GM21367 (cell line): ENCODE data around the gene ZFP82.

Experiments
- ATAC-seq: cut with Tn5 transposase; IDR thresholded peaks from one replicate; pipeline ENCODE4 v1.9.1; 2021; ENCODE audit not compliant: unreplicated experiment

ZFP82 gene

DNA sequence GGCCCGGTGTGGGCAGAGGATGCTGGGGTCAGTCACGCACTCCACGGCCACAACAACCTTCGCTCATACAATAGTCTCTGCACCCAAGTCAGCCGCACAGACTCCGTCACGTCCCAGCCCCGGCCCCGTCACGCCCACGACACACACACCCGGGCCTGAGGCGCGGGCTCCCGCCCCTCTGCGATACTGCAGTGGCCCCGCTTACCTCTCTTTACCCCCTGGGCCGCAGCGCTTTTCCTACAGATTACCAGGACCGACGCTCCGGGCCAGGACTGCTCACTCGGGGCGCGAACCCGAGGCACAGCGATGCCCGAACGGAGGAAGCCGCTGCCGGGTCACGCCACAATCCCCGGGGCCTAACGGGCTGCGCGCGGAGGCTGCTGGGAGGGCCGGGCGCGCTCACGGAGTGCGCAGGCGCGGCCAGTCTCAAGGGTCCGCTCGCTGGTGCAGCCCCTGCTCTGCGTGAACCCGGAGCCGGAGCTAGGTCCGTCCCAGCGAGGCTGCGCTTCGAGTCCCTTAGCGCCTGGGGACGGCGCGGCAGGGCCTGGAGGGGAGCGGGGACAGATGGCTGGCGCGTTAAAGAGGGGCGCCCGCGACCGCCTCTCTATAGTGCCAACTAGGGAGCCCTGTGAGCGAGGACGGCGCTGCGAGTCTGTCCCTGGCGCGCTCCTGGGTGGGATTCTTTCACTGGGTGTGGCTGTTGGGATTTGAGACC, at the start of gene ZFP82:
ZFP82 (minus strand) TSS at position 358 of the 715 bp plus-strand sequence. CDS start 8,855 bp downstream, outside the sequence.
- peak; percentile 81 for ATAC-seq

DNA sequence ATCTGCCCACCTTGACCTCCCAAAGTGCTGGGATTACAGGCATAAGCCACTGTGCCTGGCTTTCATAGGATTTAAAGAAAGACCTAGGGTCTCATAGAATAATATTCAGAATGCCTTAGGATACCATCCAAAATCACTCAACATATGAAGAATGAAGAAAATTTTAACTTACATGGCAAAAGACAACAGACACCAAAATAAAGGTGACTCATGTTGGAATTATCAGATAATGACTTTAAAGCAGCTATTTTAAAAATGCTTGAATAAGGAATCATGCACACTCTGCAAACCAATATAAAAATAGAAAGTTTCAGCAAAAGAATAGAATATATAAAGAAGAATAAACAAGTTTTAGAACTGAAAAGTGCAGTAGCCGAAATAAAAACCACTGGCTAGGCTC, 41.6 kb upstream of the ZFP82 start:
- no peak for ATAC-seq

DNA sequence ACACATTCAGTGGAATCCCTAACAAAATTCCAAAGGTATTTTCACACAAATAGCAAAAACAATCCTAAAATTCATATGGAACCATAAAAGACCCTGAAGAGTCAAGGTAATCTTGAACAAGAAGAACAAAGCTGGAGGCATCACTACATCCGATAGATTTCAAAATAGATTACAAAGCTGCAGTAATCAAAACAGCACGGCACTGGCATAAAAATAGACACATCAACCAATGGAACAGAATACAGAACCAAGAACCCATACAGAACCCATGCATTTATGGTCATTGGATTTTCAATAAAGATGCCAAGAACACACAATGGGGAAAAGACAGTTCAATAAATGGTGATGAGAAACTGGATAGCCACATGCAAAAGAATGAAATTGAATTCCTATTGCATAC, 38.4 kb upstream of the ZFP82 start:
- ATAC-seq = no peak

DNA sequence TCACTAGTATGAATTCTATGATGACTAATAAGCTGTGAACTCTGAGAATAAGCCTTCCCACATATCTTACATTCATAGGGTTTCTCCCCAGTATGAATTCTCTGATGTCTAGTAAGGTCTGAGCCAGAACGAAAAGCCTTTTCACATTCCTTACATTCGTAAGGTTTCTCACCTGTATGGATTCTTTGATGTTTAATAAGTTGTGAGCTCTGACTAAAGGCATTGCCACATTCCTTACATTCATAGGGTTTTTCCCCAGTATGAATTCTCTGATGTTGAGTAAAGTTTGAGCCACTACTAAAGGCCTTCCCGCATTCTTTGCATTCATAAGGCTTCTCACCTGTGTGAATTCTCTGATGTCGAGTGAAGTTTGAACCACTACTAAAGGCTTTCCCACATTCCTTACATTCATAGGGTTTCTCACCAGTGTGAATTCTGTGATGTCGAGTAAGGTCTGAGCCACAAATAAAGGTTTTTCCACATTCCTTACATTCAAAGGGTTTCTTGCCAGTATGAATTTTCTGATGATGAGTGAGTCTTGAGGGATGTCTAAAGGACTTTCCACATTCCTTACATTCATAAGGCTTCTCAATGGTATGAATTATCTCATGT, 30.7 kb upstream of the ZFP82 start:
- ATAC-seq = no peak

DNA sequence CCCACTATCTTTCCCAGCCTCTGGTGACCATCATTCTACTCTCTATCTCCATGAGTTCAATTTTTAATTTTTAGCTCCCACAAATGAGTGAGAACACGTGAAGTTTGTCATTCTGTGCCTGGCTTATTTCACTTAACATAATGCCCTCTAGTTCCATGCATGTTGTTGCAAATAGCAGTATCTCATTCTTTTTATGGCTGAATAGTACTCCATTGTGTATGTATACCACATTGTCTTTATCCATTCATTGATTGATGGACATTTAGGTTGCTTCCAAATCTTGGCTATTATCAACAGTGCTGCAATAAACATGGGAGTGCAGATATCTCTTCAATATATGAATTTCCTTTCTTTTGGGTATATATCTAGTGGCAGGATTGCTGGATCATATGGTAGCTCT, 22.9 kb upstream of the ZFP82 start:
- ATAC-seq = no peak

DNA sequence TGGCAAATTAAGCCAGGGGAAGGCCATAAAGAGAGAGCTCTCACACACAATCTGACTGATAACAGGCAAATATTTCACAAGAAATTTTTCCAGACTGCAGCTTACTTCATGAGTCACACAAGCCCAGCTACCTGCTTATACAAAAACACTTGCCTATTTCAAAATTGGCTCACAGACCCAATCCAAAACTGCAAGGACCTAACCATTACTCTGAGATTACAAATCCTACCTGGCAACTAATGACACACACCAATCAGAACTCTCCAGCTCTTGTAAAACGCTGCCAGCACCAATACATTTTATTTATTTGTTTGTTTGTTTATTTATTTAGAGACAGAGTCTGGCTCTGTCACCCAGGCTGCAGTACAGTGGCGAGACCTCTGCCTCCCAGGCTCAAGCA, 18.1 kb upstream of the ZFP82 start:
- no peak for ATAC-seq

DNA sequence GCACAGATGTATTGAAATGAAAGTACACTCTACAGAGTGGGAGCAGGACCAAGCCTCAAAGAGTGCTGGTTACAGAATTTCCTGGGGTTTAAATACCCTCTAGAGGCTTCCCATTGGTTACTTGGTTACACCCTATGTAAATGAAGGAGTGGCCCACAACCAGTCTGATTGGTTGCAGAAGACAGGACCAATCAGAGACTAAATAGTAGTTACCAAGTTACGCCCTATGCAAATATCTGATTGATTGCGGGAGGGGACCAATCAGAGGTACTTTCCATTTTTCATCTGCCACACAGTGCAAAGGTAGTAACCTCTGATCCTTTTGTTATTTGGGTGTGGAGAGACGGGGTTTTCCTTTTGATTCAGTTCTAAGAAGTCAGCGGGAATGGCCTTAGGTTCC, 5.5 kb upstream of the ZFP82 start:
- no peak for ATAC-seq

DNA sequence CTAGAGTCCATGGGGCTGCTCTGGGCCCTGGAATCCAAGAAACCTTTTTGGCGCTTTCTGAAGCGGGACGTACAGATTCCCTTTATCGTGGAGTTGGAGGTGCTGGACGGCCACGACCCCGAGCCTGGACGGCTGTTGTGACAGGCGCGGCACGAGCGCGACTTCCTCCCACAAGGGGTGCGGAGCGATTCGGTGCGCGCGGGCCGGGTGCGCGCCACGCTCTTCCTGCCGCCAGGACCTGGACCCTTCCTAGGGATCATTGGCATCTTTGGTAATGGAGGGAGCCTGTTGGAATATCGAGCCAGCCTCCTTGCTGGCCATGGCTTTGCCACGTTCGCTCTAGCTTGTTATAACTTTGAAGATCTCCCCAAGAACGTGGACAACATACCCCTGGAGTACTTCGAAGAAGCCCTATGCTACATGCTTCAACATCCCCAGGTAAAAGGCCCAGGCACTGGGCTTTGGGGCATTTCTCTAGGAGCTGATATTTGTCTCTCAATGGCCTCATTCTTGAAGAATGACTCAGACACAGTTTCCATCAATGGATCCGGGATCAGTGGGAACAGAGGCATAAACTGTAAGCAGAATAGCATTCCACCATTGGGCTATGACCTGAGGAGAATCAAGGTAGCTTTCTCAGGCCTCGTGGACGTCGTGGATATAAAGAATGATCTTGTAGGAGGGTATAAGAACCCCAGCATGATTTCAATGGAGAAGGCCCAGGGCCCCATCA, 3.5 kb upstream of the ZFP82 start:
- ATAC-seq = no peak

DNA sequence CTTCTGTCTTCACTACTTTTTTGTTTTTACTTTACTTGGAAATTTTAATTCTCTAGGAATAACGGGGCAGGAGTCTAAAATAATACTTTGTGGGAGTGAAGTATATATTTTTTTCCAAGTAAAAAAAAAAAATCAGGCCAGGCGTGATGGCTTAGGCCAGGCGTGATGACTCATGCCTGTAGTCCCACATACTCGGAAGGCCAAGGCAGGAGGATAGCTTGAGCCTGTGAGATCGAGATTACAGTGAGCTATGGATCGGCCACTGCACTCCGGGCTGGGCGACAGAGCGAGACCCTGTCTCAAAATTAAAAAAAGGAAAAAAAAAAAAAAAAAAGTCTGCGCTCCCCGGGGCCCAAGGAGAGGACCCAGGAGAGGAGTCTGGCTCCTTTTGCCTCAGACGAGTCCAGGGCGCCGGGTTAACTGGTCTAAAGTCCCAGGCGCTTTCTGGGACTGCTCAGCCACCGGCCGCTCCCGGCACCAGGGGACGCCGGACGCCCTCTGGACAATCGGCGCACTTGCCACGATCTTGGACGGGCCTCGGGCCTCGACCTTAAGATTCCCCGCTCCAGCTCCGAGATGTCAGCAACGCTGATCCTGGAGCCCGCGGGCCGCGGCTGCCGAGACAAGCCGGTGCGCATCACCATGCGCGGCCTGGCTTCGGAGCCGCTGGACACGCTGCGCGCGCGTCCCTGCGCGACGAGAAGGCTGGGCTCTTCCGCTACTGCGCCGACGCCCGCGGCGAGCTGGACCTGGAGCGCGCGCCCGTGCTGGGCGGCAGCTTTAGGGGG, 2.7 kb upstream of the ZFP82 start:
- no peak for ATAC-seq

DNA sequence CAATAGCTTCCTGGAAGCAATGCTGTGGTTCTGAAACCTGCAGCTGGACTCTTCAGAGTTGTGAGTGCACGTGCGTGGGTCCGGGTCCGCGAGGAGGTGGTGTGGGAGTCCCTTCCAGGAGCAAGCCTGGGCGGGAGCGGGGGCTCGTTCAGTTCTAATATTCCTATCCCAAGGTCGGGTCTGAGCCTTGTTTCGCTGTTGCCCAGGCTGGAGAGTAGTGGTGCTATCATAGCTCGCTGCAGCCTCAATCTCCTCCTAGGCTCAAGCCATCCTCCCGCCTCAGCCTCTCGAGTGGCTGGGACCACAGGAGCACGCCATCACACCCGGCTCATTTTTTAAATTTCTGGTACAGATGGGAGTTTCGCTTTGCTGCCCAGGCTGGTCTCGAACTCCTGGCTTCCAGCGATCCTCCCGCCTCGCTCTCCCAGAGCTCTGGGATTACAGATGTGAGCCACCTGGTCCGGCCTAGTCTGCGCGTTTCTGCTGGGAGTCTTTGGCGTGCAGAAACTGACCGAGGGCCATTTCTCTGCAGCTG, 625 bp downstream of the ZFP82 start:
- ATAC-seq = peak; percentile 22

DNA sequence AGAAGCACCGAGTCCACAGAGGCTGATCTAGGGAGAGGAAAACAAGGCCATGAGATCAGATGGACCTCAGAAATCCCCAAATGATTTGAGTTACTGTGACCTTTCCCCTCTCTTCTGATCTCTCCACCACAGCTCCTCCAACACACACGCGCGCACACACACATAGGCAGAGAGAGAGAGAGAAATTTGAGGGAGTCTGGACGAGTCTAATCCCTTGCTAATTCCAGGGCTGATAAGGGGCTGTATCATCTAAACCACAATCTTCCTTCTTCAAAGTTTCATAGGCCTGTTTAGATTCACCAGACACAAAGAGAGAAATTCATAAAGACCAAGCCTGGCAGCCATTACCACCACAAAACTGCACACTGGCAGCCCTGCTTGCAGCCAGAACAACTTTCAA, 8.6 kb downstream of the ZFP82 start:
- no peak for ATAC-seq

DNA sequence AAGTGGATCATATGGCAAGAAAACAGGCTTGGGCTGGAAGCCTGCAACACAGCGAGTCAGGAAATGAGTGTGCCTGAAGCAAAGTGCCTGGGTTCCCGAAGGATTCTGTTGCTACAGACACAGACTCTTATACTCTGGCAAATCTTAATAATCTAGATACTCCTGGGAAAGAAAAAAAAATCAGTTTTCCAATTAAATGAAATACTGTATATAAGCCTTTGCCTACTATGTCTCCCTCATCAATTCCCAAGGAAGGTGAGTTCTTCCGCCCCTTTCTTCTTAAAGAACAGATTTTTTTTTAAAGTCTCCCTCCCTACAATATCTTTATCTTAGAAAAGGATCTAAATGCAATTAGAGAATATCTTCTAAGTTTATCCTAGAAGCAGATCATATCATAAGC, 10.3 kb downstream of the ZFP82 start:
- no peak for ATAC-seq

DNA sequence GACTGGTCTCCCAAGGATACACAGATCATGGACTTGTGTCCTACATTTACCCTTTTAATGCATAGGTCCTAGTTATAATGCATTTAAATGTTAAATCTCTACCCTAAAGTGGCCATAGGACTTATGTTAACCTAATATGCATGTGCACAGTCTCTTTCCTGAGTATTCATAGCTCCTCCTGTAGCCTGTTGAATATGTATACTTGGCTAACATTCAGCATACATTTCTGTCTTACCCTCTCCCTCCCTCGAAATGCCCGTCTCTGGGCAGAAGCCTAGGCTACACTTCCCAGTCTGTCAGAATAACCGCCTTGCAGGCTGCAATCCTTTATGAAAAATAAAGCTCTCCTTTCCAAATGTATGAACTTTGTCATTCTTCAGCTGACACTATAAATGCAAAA, 13.9 kb downstream of the ZFP82 start:
- no peak for ATAC-seq

DNA sequence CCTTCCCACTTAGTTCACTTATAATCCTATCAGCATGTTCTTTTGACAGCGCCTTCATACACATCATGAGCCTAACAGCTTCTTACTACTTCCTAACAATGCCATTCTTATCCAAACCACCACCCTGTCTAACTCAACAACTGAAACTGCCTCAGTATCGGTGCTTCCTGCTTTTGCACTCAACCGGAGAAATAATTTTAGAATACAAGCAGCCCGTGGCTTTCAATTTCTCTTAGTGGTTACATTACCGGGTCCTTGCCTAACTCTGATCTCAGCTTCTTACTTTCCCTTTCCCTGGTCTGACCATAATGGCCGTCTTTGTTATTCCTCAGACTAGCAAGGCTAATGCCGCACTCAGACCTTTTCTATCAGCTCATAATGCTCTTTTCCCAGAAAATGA, 17.0 kb downstream of the ZFP82 start:
- ATAC-seq = no peak

DNA sequence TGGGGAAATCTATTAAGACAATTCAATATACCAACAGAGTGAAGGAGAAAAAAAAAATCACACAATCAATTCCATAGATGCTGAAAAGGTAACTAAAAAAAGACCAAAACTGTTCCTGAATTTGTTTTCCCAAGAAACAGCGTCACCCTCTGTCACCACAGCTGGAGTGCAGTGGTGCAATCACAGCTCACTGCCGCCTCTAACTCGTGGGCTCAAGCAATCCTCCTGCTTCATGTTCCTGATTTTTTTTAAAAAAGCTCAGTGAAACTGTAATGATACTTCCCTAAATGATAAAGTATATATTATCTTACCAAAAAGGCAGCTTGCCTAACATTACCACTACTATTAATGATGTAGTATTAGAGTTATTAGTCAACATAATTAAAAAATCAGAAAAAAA, 19.9 kb downstream of the ZFP82 start:
- ATAC-seq = no peak

DNA sequence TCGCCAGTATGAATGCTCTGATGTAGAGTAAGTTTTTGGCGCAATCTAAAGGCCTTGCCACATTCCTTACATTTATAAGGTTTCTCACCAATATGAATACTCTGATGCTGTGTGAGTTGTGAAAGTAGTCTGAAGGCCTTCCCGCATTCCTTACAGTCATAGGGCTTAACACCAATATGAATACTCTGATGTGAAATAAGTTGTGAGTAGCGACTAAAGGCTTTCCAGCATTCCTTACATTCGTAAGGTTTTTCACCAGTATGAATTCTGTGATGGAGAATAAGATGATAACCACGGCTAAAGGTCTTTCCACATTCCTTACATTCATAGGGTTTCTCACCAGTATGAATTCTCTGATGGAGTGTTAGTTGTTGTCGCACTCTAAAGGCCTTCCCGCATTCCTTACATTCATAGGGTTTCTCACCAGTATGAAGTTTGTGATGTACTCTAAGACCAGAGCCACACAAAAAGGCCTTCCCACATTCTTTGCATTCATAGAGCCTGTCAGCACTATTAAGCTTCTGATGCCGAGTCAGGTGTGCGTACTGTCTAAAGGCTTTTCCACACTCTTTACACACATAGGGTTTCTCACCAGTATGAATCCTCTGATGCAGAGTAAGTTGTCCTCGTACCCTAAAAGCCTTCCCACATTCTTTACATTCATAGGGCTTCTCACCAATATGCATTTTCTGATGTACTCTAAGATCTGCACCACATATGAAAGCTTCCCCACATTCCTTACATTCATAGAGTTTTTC, 25.3 kb downstream of the ZFP82 start:
- ATAC-seq = no peak

DNA sequence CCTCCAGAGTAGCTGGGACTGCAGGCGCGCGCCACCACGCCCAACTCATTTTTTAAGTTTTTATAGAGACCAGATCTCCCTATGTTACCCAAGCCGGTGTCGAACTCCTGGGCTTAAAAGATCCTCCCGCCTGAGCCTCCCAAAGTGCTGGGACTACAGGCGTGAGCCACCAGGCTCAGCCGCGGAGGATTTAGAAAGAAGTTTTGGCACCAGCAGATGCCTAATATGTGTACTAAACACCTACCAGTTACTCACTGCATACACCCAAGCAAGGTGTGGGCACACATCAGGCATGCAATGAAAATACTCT, 39.0 kb downstream of the ZFP82 start:
- ATAC-seq = no peak

DNA sequence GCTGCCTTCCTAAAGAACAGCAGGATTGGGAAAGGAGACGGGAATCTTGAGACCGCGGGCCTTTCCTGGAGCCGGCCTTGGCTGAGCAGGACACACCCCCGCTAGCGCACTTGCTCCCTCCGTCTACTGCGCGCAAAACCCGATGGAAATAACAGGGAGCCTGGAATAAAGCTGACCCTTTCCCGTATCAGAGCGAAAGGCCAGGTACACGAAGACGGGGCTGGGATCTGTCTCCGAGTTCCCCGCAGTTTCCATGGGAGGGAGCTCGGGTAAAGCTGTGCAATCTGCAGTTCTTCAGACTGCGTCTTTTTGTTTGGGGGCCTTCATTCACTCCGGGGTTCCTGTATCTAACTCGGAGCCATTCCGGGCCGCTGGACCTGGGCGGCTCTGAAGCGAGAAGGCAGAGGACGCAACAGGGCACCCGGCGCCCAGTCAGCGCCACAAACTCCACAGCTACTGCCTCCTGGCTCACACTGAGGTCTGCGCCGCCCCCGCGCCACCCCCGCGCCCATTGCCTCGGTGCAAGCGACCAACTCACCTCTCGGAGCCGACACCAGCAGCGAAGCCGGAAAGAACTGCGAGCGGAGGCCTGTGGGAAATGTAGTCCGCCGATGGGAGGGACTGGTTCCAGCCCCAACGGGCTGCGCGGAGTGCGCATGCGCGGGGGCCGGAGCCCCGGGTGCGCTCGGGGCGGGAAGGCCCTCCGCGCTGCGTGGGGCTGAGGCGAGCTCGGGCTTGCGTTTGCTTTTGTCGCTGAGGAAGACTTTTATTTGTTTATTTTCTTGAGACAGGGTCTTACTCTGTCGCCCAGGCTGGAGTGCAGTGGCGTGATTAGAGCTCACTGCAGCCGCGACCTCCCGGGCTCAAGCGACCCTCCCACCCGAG, 39.6 kb downstream of the ZFP82 start, which contains the start of gene ZFP14:
ZFP14 (minus strand) TSS at position 577 of the 885 bp plus-strand sequence. CDS start 11,309 bp downstream, outside the sequence.
- ATAC-seq = peak; percentile 77

DNA sequence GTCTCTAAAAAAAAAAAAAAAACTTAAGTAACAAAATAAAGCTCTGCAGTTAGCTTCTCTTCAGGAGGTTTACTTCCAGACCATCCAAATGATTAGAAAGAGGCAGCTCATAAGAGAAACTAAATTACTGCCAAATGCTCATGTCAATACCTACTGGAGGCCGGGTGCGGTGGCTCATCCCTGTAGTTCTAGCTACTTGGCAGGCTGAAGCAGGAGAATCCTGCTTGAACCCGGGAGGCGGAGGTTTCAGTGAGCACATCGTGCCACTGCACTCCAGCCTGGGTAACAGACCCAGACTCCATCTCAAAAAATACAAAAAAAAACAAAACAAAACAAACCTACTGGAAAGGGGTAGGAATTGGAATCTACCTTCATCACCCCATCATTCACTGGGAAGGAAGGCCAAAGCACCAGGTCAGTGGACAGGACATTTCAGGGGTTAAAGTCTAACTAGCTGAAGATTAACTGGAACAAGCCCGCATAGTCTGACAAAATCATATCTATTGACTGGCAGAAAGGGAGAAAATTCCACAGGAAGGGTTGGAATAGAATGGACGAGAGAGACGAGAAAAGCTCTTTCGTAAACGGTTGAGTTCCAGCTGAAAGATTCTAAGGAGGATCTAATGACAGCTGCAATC, 40.8 kb downstream of the ZFP82 start:
- ATAC-seq = no peak
